Measurements from ENCODE around the gene TMEM52B.

- TF ChIP-seq CTCF (IDR thresholded peaks at IDR 0.05; ENCODE audit: borderline replicate concordance, extremely low read depth, low read length, poor library complexity, severe bottlenecking), result no peak
- TF ChIP-seq EZH2 (IDR thresholded peaks at IDR 0.05; ENCODE audit: borderline replicate concordance, low read depth, low read length, severe bottlenecking), result no peak
These were observed 48.8 kb downstream of the TMEM52B start for GRCh38 chr12:10227648-10228047.

Data from DND-41 (cell line).